ENCODE measurements around the gene REXO4. TPM values are rescaled to one million over a fixed set of nuclear protein-coding genes. Genes with fewer than 3 reads are reported as not detected.

REXO4 gene
- total and polyA plus RNA-seq, 2 of the 4 experiments (the other 2 are of a cell fraction), result 16.1 to 21.8 TPM

DNA sequence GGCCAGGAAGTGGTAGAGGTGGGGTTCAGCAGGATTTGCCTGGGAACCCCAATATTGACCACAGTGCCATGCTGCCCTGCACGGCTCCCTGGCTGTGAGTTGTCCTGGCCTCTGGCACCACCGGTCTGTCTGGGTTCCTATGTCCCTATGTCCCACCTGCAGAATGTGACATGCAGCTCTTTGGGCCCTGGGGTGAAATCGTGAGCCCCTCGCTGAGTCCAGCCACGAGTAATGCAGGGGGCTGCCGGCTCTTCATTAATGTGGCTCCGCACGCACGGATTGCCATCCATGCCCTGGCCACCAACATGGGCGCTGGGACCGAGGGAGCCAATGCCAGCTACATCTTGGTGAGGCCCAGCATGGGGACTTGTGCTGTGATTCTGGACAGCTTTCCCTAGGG lies 39.9 kb upstream of the REXO4 start:
- Histone ChIP-seq H2AFZ (replicated peaks; ENCODE audit: low read length, poor library complexity) (no peak overlapping the region), H3K18ac (ENCODE audit: low read depth, low read length) (no peak overlapping the region), H3K14ac (replicated peaks; ENCODE audit: low read depth, low read length) (no peak overlapping the region), H2AK9ac (replicated peaks; ENCODE audit: low read depth, low read length, poor library complexity) (no peak overlapping the region), H4K8ac (ENCODE audit: low read depth in 2 of 2, low read length in 2 of 2) (no peak overlapping the region), H3K56ac (ENCODE audit: extremely low read depth, insufficient read depth, low read length) (no peak overlapping the region), H3K4me3 (ENCODE audit: insufficient read depth, low read depth, low read length) (no peak overlapping the region), H3K36me3 (ENCODE audit: control insufficient read depth, insufficient read depth, low read length) (no peaks in the 10 kb centered on the region), H2AK5ac (ENCODE audit: low read depth, low read length) (no peak overlapping the region), H3K4me1 (ENCODE audit: control insufficient read depth, insufficient read depth, low read length) (peaks cover 7% of the 10 kb centered on the region; the same call in 1 of the 2 replicates), H3K27me3 (ENCODE audit: control insufficient read depth, insufficient read depth, low read length) (no peaks in the 10 kb centered on the region), H3K23ac (ENCODE audit: low read depth, low read length) (no peak overlapping the region), H3K27ac (ENCODE audit: insufficient read depth, low read length) (no peak overlapping the region), H3K9me3 (ENCODE audit: control insufficient read depth, insufficient read depth, low read length) (no peaks in the 10 kb centered on the region), H3K4ac (ENCODE audit: low read depth, low read length) (no peak overlapping the region), H4K91ac (ENCODE audit: insufficient read depth, low read depth, low read length) (no peak overlapping the region), H3K79me1 (ENCODE audit: low read depth in 1 of 2, low read length in 2 of 2) (peaks cover 0 to 6% of the 10 kb centered on the region in 2 experiments; a peak in 2 of 4 replicates), H3K9ac (ENCODE audit: low read depth, low read length) (no peak overlapping the region), H2BK5ac (ENCODE audit: low read depth, low read length, poor library complexity, severe bottlenecking) (no peak overlapping the region), H3K9me1 (ENCODE audit: insufficient read depth, low read length) (0 out of 2 replicates have a peak, but pooled peaks cover 4% of the 10 kb centered on the region), H2BK20ac (ENCODE audit: low read depth, low read length) (no peak overlapping the region), H2BK120ac (ENCODE audit: low read depth, low read length) (no peak overlapping the region), H3K4me2 (ENCODE audit: low read depth, low read length) (no peak overlapping the region), H4K20me1 (ENCODE audit: insufficient read depth, low read length) (no peaks in the 10 kb centered on the region), H2BK15ac (ENCODE audit: low read depth, low read length) (no peak overlapping the region), H4K5ac (ENCODE audit: low read depth, low read length) (no peak overlapping the region)
- DNase-seq (no peak), ATAC-seq (ENCODE audit: low read depth) (no peak)
- no peak for TF ChIP-seq BHLHE40 (IDR thresholded peaks at IDR 0.05; ENCODE audit: low read depth, low read length)
- no peak for TF ChIP-seq CEBPB (IDR thresholded peaks at IDR 0.05; ENCODE audit: low read depth, low read length)
- no peak for TF ChIP-seq RCOR1 (IDR thresholded peaks at IDR 0.05; ENCODE audit: insufficient replicate concordance, low read length)
- TF ChIP-seq MAZ (IDR thresholded peaks at IDR 0.05; ENCODE audit: borderline replicate concordance, low read depth, low read length), result no peak
- no peak for TF ChIP-seq POLR2A (IDR thresholded peaks at IDR 0.05; ENCODE audit: low read depth, low read length)
- no peak for TF ChIP-seq MAFK (IDR thresholded peaks at IDR 0.05; ENCODE audit: low read depth, low read length)
- TF ChIP-seq USF2 (IDR thresholded peaks at IDR 0.05; ENCODE audit: low read depth, low read length), result no peak
- in situ Hi-C loops (cut with MboI; ENCODE audit: low sequenced_read_pairs) (no loop called here), intact Hi-C loops (cut with micrococcal nuclease) (loop anchor here (5.0 kb wide), 1 partner anchor 35 kb away; the partner anchor contains the start of gene ADAMTS13), dilution Hi-C loops (cut with HindIII; ENCODE audit: low sequenced_read_pairs, unreplicated experiment) (no loop called here)
- 90% methylated on average over 10 of the region's 11 CpGs; no CpG with 5 or more reads in 1 of the 2 experiments for WGBS, 2 experiments (ENCODE audit: extremely low coverage in 2 of 2, insufficient read length in 1 of 2)
- CTCF ChIA-PET, result no interaction called here
- POLR2A ChIA-PET (ENCODE audit: unreplicated experiment), result no interaction called here
- BruUV-seq (replicated peaks), result no TSS peak
